ENCODE results near the gene FXN.

Gene FXN

DNA sequence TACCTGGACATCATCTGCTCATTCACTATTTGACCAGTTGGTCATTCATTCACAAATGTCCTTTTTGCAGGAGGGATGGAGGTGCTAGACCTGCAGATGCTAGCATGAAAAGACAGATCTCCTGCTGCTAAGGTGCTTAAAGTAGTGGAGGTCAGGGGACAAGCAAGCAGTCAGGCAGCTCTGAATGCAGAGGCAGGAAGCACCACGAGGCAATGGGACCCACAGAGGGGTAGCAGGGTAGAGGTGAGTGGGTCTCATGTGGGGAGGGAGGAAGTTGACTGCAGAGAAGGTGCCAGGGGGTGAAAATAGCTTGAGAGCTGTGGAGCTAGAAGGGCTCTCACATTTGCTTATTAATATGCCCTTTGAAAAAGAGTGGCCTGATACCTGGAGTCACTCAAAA lies 25.2 kb downstream of the FXN start:
- Histone ChIP-seq H3K27me3 (ENCODE audit: insufficient read depth, low read length, poor library complexity, severe bottlenecking) (no peaks in the 10 kb centered on the region), H3K9me2 (replicated peaks; ENCODE audit: low read depth, low read length) (no peaks in the 10 kb centered on the region), H2AFZ (ENCODE audit: low read length) (no peak overlapping the region), H3K4me1 (ENCODE audit: insufficient read depth, low read length, poor library complexity, severe bottlenecking) (peaks cover 22% of the 10 kb centered on the region), H3K79me2 (ENCODE audit: insufficient read depth, low read length) (peaks cover 6% of the 10 kb centered on the region), H4K20me1 (ENCODE audit: insufficient read depth, low read length, poor library complexity, severe bottlenecking) (no peaks in the 10 kb centered on the region), H3K9ac (ENCODE audit: low read depth, low read length, poor library complexity, severe bottlenecking) (no peak overlapping the region), H3K4me3 (ENCODE audit: low read length, poor library complexity, severe bottlenecking) (no peak overlapping the region), H3K9me3 (ENCODE audit: insufficient read depth, low read depth, low read length) (no peaks in the 10 kb centered on the region), H3K4me2 (ENCODE audit: low read depth, low read length, poor library complexity, severe bottlenecking) (peak overlapping the region; percentile 16), H3K36me3 (ENCODE audit: insufficient read depth, low read length) (peaks cover 65% of the 10 kb centered on the region; the same call in 1 of the 2 replicates), H3F3A (ENCODE audit: low read depth) (no peaks in the 10 kb centered on the region)
- no peak for TF ChIP-seq EZH2phosphoT487 (IDR thresholded peaks at IDR 0.05; ENCODE audit: borderline replicate concordance)
- TF ChIP-seq, protein P1, sequence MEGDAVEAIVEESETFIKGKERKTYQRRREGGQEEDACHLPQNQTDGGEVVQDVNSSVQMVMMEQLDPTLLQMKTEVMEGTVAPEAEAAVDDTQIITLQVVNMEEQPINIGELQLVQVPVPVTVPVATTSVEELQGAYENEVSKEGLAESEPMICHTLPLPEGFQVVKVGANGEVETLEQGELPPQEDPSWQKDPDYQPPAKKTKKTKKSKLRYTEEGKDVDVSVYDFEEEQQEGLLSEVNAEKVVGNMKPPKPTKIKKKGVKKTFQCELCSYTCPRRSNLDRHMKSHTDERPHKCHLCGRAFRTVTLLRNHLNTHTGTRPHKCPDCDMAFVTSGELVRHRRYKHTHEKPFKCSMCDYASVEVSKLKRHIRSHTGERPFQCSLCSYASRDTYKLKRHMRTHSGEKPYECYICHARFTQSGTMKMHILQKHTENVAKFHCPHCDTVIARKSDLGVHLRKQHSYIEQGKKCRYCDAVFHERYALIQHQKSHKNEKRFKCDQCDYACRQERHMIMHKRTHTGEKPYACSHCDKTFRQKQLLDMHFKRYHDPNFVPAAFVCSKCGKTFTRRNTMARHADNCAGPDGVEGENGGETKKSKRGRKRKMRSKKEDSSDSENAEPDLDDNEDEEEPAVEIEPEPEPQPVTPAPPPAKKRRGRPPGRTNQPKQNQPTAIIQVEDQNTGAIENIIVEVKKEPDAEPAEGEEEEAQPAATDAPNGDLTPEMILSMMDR (conservative IDR thresholded peaks at IDR 0.05; ENCODE audit: low read length): no peak

DNA sequence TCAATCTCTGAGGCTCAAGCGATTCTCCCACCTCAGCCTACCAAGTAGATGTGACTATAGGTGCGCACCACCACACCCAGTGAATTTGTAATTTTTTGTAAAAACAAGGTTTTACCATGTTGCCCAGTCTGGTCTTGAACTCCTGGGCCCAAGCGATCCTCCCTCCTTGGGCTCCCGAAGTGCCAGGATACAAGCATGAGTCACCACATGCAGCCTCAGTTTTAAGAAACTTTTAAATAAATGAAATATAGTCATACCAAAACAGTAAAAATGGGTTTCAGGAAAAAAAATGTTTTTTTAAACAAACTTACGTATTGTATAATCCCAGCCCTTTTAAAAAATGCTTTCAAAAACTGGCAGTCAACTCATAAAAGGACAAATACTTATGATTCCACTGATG lies 26.6 kb downstream of the FXN start:
- peaks cover 62% of the 10 kb centered on the region; the same call in 1 of the 2 replicates for H3K36me3 ChIP-seq (ENCODE audit: insufficient read depth, low read length)
- no peaks in the 10 kb centered on the region for H3K27me3 ChIP-seq (ENCODE audit: insufficient read depth, low read length, poor library complexity, severe bottlenecking)
- H3K4me3 ChIP-seq (ENCODE audit: low read length, poor library complexity, severe bottlenecking): no peak overlapping the region
- TF ChIP-seq, protein P1 (conservative IDR thresholded peaks at IDR 0.05; ENCODE audit: low read length): no peak
- no peak for TF ChIP-seq EZH2phosphoT487 (IDR thresholded peaks at IDR 0.05; ENCODE audit: borderline replicate concordance)
- no peak overlapping the region for H2AFZ ChIP-seq (ENCODE audit: low read length)
- no peaks in the 10 kb centered on the region for H3K9me3 ChIP-seq (ENCODE audit: insufficient read depth, low read depth, low read length)
- H3F3A ChIP-seq (ENCODE audit: low read depth): no peaks in the 10 kb centered on the region
- peaks cover 6% of the 10 kb centered on the region for H3K79me2 ChIP-seq (ENCODE audit: insufficient read depth, low read length)
- H4K20me1 ChIP-seq (ENCODE audit: insufficient read depth, low read length, poor library complexity, severe bottlenecking): no peaks in the 10 kb centered on the region
- no peak overlapping the region for H3K9ac ChIP-seq (ENCODE audit: low read depth, low read length, poor library complexity, severe bottlenecking)
- H3K4me1 ChIP-seq (ENCODE audit: insufficient read depth, low read length, poor library complexity, severe bottlenecking): peaks cover 15% of the 10 kb centered on the region
- no peaks in the 10 kb centered on the region for H3K9me2 ChIP-seq (replicated peaks; ENCODE audit: low read depth, low read length)
- H3K4me2 ChIP-seq (ENCODE audit: low read depth, low read length, poor library complexity, severe bottlenecking): no peak overlapping the region

DNA sequence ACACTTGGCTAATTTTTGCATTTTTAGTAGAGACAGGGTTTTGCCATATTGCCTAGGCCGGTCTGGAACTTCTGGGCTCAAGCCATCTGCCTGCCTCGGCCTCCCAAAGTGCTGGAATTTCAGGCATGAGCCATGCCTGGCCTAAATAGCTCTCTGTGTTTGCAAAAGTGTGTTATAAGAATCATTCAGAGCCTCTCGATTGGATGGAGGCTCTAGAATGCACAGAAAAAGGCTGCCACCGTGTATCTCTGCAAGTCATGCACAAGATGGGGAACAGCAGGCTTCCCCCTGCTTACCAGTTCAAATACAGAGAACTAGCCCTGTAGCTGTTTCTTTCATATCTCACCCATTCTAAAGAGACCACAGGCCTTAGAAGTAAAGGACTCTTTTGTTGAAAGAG lies 28.3 kb downstream of the FXN start:
- H3K9me3 ChIP-seq (ENCODE audit: insufficient read depth, low read depth, low read length): no peaks in the 10 kb centered on the region
- no peaks in the 10 kb centered on the region for H3K9me2 ChIP-seq (replicated peaks; ENCODE audit: low read depth, low read length)
- H3F3A ChIP-seq (ENCODE audit: low read depth): no peaks in the 10 kb centered on the region
- no peak overlapping the region for H3K4me2 ChIP-seq (ENCODE audit: low read depth, low read length, poor library complexity, severe bottlenecking)
- TF ChIP-seq EZH2phosphoT487 (IDR thresholded peaks at IDR 0.05; ENCODE audit: borderline replicate concordance): no peak
- no peaks in the 10 kb centered on the region for H3K27me3 ChIP-seq (ENCODE audit: insufficient read depth, low read length, poor library complexity, severe bottlenecking)
- H3K4me3 ChIP-seq (ENCODE audit: low read length, poor library complexity, severe bottlenecking): no peak overlapping the region
- peaks cover 15% of the 10 kb centered on the region for H3K4me1 ChIP-seq (ENCODE audit: insufficient read depth, low read length, poor library complexity, severe bottlenecking)
- no peak overlapping the region for H2AFZ ChIP-seq (ENCODE audit: low read length)
- no peaks in the 10 kb centered on the region for H4K20me1 ChIP-seq (ENCODE audit: insufficient read depth, low read length, poor library complexity, severe bottlenecking)
- peaks cover 6% of the 10 kb centered on the region for H3K79me2 ChIP-seq (ENCODE audit: insufficient read depth, low read length)
- H3K36me3 ChIP-seq (ENCODE audit: insufficient read depth, low read length): peaks cover 64% of the 10 kb centered on the region; the same call in 1 of the 2 replicates
- no peak overlapping the region for H3K9ac ChIP-seq (ENCODE audit: low read depth, low read length, poor library complexity, severe bottlenecking)

DNA sequence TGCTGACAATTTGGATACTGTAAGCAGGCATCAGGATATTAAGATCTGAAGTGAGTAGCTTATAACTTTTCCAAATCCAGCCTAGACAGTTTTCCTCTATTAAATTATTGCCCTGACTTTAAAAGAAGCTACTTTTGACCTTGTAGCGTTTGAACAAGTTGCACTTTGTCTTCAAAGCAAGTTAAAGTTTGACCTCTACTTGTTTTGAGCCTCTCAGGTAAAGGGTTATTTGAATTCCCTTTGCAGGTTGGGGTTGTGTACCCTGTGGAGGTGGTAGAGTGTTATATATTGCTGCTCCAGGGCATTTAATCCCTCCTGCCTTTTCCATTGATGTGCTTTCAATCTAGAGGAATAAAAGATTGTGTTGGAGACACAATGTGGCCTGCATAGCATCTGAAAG lies 30.1 kb downstream of the FXN start:
- peaks cover 74% of the 10 kb centered on the region; the same call in 1 of the 2 replicates for H3K36me3 ChIP-seq (ENCODE audit: insufficient read depth, low read length)
- H3K4me3 ChIP-seq (ENCODE audit: low read length, poor library complexity, severe bottlenecking): no peak overlapping the region

More for the DNA sequence above, 30.1 kb downstream of the FXN start:
- H3K27me3 ChIP-seq (ENCODE audit: insufficient read depth, low read length, poor library complexity, severe bottlenecking): no peaks in the 10 kb centered on the region
- H3K4me2 ChIP-seq (ENCODE audit: low read depth, low read length, poor library complexity, severe bottlenecking): no peak overlapping the region
- no peak overlapping the region for H2AFZ ChIP-seq (ENCODE audit: low read length)
- no peaks in the 10 kb centered on the region for H3K9me2 ChIP-seq (replicated peaks; ENCODE audit: low read depth, low read length)
- H3K9ac ChIP-seq (ENCODE audit: low read depth, low read length, poor library complexity, severe bottlenecking): no peak overlapping the region
- H4K20me1 ChIP-seq (ENCODE audit: insufficient read depth, low read length, poor library complexity, severe bottlenecking): no peaks in the 10 kb centered on the region
- no peaks in the 10 kb centered on the region for H3K9me3 ChIP-seq (ENCODE audit: insufficient read depth, low read depth, low read length)
- no peaks in the 10 kb centered on the region for H3F3A ChIP-seq (ENCODE audit: low read depth)
- no peak for TF ChIP-seq EZH2phosphoT487 (IDR thresholded peaks at IDR 0.05; ENCODE audit: borderline replicate concordance)
- TF ChIP-seq, protein P1 (conservative IDR thresholded peaks at IDR 0.05; ENCODE audit: low read length): no peak
- H3K4me1 ChIP-seq (ENCODE audit: insufficient read depth, low read length, poor library complexity, severe bottlenecking): peaks cover 6% of the 10 kb centered on the region
- H3K79me2 ChIP-seq (ENCODE audit: insufficient read depth, low read length): peaks cover 6% of the 10 kb centered on the region

All from Loucy (cell line).